Neural cell (in vitro differentiated cells): Measurements from ENCODE around the gene DNAI1. TPM values are rescaled to one million over a fixed set of nuclear protein-coding genes. Genes with fewer than 3 reads are reported as not detected.

ENCODE experiments used
- H2AFZ ChIP-seq: fragments of 200-600, 300-800 bp; sonication (generic), shearing (Covaris generic); 2 replicates; pipeline ENCODE4 v1.6.0; 2014; ENCODE audit warnings: low read depth, mild to moderate bottlenecking, antibody characterized with exemption, low read length, moderate library complexity
- H3F3A ChIP-seq: fragments of 200-600 bp; shearing (Covaris generic); 2 replicates; pipeline ENCODE4 v1.6.1; 2016; ENCODE audit warnings: mild to moderate bottlenecking, moderate library complexity, mixed read lengths, antibody characterized with exemption, low read length; ENCODE audit not compliant: insufficient read depth, poor library complexity, severe bottlenecking
- H3K27ac ChIP-seq: fragments of 200-600, 300-800 bp; sonication (generic), shearing (Covaris generic); 2 replicates; pipeline ENCODE4 v1.5.1; 2014; ENCODE audit warnings: mild to moderate bottlenecking, low read length, moderate library complexity
- H3K27me3 ChIP-seq: fragments of 300-800, 200-600 bp; sonication (generic), shearing (Covaris generic); 2 replicates; pipeline ENCODE4 v1.6.0; 2014; ENCODE audit warnings: mild to moderate bottlenecking, low read depth, low read length, moderate library complexity; ENCODE audit not compliant: insufficient read depth
- H3K36me3 ChIP-seq: fragments of 300-800, 200-600 bp; sonication (generic), shearing (Covaris generic); 2 replicates; pipeline ENCODE4 v1.5.1; 2014; ENCODE audit warnings: mild to moderate bottlenecking, antibody characterized with exemption, low read length, moderate library complexity; ENCODE audit not compliant: insufficient read depth
- H3K4me2 ChIP-seq: fragments of 300-800, 200-600 bp; sonication (generic), shearing (Covaris generic); 2 replicates; pipeline ENCODE4 v1.6.0; 2014; ENCODE audit warnings: mild to moderate bottlenecking, low read length
- H3K4me3 ChIP-seq: fragments of 300-800, 200-600 bp; sonication (generic), shearing (Covaris generic); 2 replicates; pipeline ENCODE4 v1.5.1; 2014; ENCODE audit warnings: mild to moderate bottlenecking, low read length, moderate library complexity
- H3K79me2 ChIP-seq: fragments of 200-600 bp; shearing (Covaris generic); replicated peaks from 2 replicates; pipeline ENCODE4 v1.6.0; 2014; ENCODE audit warnings: mild to moderate bottlenecking, low read length, moderate library complexity; ENCODE audit not compliant: insufficient read depth
- H3K9ac ChIP-seq: fragments of 300-800, 200-600 bp; sonication (generic), shearing (Covaris generic); 2 replicates; pipeline ENCODE4 v1.6.1; 2016; ENCODE audit warnings: mild to moderate bottlenecking, low read length, mixed read lengths
- H3K9me2 ChIP-seq: fragments of 200-600 bp; shearing (Covaris generic); 2 replicates; pipeline ENCODE4 v1.6.1; 2016; ENCODE audit warnings: mild to moderate bottlenecking, low read length, mixed read lengths; ENCODE audit not compliant: insufficient read depth
- H3K9me3 ChIP-seq: fragments of 200-600, 300-800 bp; sonication (generic), shearing (Covaris generic); 2 replicates; pipeline ENCODE4 v1.6.1; 2016; ENCODE audit warnings: mild to moderate bottlenecking, mixed run types, low read length, moderate library complexity, mixed read lengths
- H4K20me1 ChIP-seq: fragments of 200-600 bp; shearing (Covaris generic); 2 replicates; pipeline ENCODE4 v1.6.1; 2016; ENCODE audit warnings: mild to moderate bottlenecking, mixed run types; ENCODE audit not compliant: insufficient read depth
- CTCF ChIP-seq: fragments of 450-650 bp; IDR thresholded peaks from 2 replicates; pipeline ENCODE4 v1.5.1; 2014; ENCODE audit warnings: antibody characterized with exemption, mild to moderate bottlenecking, moderate library complexity; ENCODE audit not compliant: poor library complexity, severe bottlenecking
- EP300 ChIP-seq: fragments of 450-650 bp; conservative IDR thresholded peaks from 2 replicates; pipeline ENCODE4 v1.6.1; 2014; ENCODE audit warnings: antibody characterized with exemption, mild to moderate bottlenecking, moderate library complexity; ENCODE audit not compliant: poor library complexity, severe bottlenecking
- EZH2 ChIP-seq: fragments of 200-600, 300-800 bp; shearing (Covaris generic), sonication (generic); IDR thresholded peaks from 2 replicates; pipeline ENCODE4 v1.6.1; 2014; ENCODE audit warnings: antibody characterized with exemption, low read length, borderline replicate concordance, mild to moderate bottlenecking; ENCODE audit not compliant: insufficient read depth, poor library complexity, severe bottlenecking
- MXI1 ChIP-seq: fragments of 450-650 bp; conservative IDR thresholded peaks from 2 replicates; pipeline ENCODE4 v1.6.1; 2014; ENCODE audit warnings: antibody characterized with exemption, mild to moderate bottlenecking; ENCODE audit not compliant: poor library complexity, severe bottlenecking
- POLR2AphosphoS5 ChIP-seq: IDR thresholded peaks from 2 replicates; pipeline ENCODE4 v1.6.1; 2012
- RAD21 ChIP-seq: fragments of 450-650 bp; conservative IDR thresholded peaks from 2 replicates; pipeline ENCODE4 v1.6.1; 2014; ENCODE audit warnings: antibody characterized with exemption, mild to moderate bottlenecking, moderate library complexity
- REST ChIP-seq: IDR thresholded peaks from 2 replicates; pipeline ENCODE4 v1.6.1; 2012; ENCODE audit warnings: borderline replicate concordance
- SMC3 ChIP-seq: fragments of 450-650 bp; conservative IDR thresholded peaks from 2 replicates; pipeline ENCODE4 v1.6.1; 2014; ENCODE audit warnings: antibody characterized with exemption, mild to moderate bottlenecking, moderate library complexity; ENCODE audit not compliant: poor library complexity
- TAF1 ChIP-seq: IDR thresholded peaks from 2 replicates; pipeline ENCODE4 v1.6.1; 2012; ENCODE audit warnings: low read depth
- polyA plus RNA-seq: library from polyadenylated mRNA; depleted of rRNA; stranded (reverse); fragments of >200 nt; gene quantifications from 2 replicates; pipeline ENCODE4 v1.2.3, GENCODE V29; 2014

Gene DNAI1
- polyA plus RNA-seq, 1 donor from 2014 or later = 0.99 TPM

GRCh38 chr9:34513567-34514214 is 55.1 kb downstream of the DNAI1 start:
- no peaks in the 10 kb centered on the region for H3K9me3 ChIP-seq
- H3K9me2 ChIP-seq = no peaks in the 10 kb centered on the region
- H3K4me3 ChIP-seq = no peak overlapping the region
- H3K27ac ChIP-seq = no peak overlapping the region
- H2AFZ ChIP-seq = no peak overlapping the region
- no peaks in the 10 kb centered on the region for H3K36me3 ChIP-seq
- H3K27me3 ChIP-seq = no peaks in the 10 kb centered on the region
- no peaks in the 10 kb centered on the region for H3F3A ChIP-seq
- no peaks in the 10 kb centered on the region for H3K79me2 ChIP-seq
- H3K9ac ChIP-seq = no peak overlapping the region
- no peak overlapping the region for H3K4me2 ChIP-seq
- H4K20me1 ChIP-seq = no peaks in the 10 kb centered on the region
- TF ChIP-seq POLR2AphosphoS5 (no peak), SMC3 (no peak), EP300 (no peak), CTCF (no peak), MXI1 (no peak), EZH2 (no peak), TAF1 (no peak), RAD21 (no peak), REST (no peak)

- H4K20me1 ChIP-seq = no peaks in the 10 kb centered on the region
- H3K4me2 ChIP-seq = no peak overlapping the region
- H3K79me2 ChIP-seq = no peaks in the 10 kb centered on the region
- no peak overlapping the region for H3K27ac ChIP-seq
- no peak overlapping the region for H2AFZ ChIP-seq
- H3K36me3 ChIP-seq = no peaks in the 10 kb centered on the region
- H3K27me3 ChIP-seq = no peaks in the 10 kb centered on the region
- no peaks in the 10 kb centered on the region for H3F3A ChIP-seq
- H3K9ac ChIP-seq = no peak overlapping the region
- no peaks in the 10 kb centered on the region for H3K9me2 ChIP-seq
- TF ChIP-seq EP300 (no peak), REST (no peak), POLR2AphosphoS5 (no peak), RAD21 (no peak), CTCF (no peak), EZH2 (no peak), SMC3 (no peak), TAF1 (no peak), MXI1 (no peak)
- no peak overlapping the region for H3K4me3 ChIP-seq
- H3K9me3 ChIP-seq = no peaks in the 10 kb centered on the region
Measured at GRCh38 chr9:34514401-34514800, 55.8 kb downstream of the DNAI1 start.
